IMR-90 (cell line): ENCODE results near the gene TBC1D22B. TPM values are rescaled to one million over a fixed set of nuclear protein-coding genes. Genes with fewer than 3 reads are reported as not detected.

Experiments
- ATAC-seq: fragments of 200-7000 bp; cut with Tn5 transposase; 2 replicates; pipeline ENCODE4 v1.9.1; 2020; ENCODE audit warnings: low read depth, mild to moderate bottlenecking, moderate library complexity
- BruUV-seq: library from RNA; stranded (reverse); fragments of 400-500 nt; replicated peaks from 2 replicates; lab custom pipeline; 2021; lab: Mats Ljungman, UMichigan
- CTCF ChIA-PET: fragments of 300-600 bp; formaldehyde crosslinking; extraction: SDS; loops from one replicate; lab custom pipeline; 2021; ENCODE audit warnings: antibody characterized with exemption; lab: Yijun Ruan, JAX
- POLR2A ChIA-PET: fragments of 300-600 bp; sonication (Branson Sonifier 250); formaldehyde crosslinking; loops from one replicate; lab custom pipeline; 2022; ENCODE audit warnings: antibody characterized with exemption; ENCODE audit not compliant: unreplicated experiment; lab: Charles Lee
- DNase-seq: peaks from one replicate; pipeline ENCODE4 v3.0.0; 2013
- H2AFZ ChIP-seq: replicated peaks from 2 replicates; pipeline ENCODE3; 2013; ENCODE audit warnings: low read length, mild to moderate bottlenecking; ENCODE audit not compliant: poor library complexity
- H2AK5ac ChIP-seq: 2 replicates; pipeline ENCODE4 v1.6.1; 2013; ENCODE audit warnings: low read depth, low read length, inconsistent platforms
- H2AK9ac ChIP-seq: replicated peaks from 2 replicates; pipeline ENCODE3; 2013; ENCODE audit warnings: mild to moderate bottlenecking, low read depth, low read length, moderate library complexity; ENCODE audit not compliant: poor library complexity
- H2BK120ac ChIP-seq: 2 replicates; pipeline ENCODE4 v1.6.1; 2013; ENCODE audit warnings: low read depth, low read length, inconsistent platforms
- H2BK15ac ChIP-seq: 3 replicates; pipeline ENCODE4 v1.6.1; 2013; ENCODE audit warnings: low read depth, low read length, inconsistent platforms
- H2BK20ac ChIP-seq: 2 replicates; pipeline ENCODE4 v1.6.1; 2013; ENCODE audit warnings: low read depth, mild to moderate bottlenecking, inconsistent platforms, low read length, moderate library complexity
- H2BK5ac ChIP-seq: 2 replicates; pipeline ENCODE4 v1.6.1; 2013; ENCODE audit warnings: mild to moderate bottlenecking, low read depth, low read length, inconsistent platforms; ENCODE audit not compliant: poor library complexity, severe bottlenecking
- H3K14ac ChIP-seq: replicated peaks from 2 replicates; pipeline ENCODE4 v1.6.1; 2013; ENCODE audit warnings: low read depth, low read length, inconsistent platforms
- H3K18ac ChIP-seq: 2 replicates; pipeline ENCODE4 v1.6.1; 2013; ENCODE audit warnings: low read depth, low read length, control low read depth
- H3K23ac ChIP-seq: 2 replicates; pipeline ENCODE4 v1.6.1; 2013; ENCODE audit warnings: low read depth, low read length, inconsistent platforms
- H3K27ac ChIP-seq: 2 replicates; pipeline ENCODE4 v1.5.1; 2013; ENCODE audit warnings: mild to moderate bottlenecking, control low read depth, low read length; ENCODE audit not compliant: insufficient read depth
- H3K27me3 ChIP-seq: 2 replicates; pipeline ENCODE4 v1.6.1; 2013; ENCODE audit warnings: low read length; ENCODE audit not compliant: control insufficient read depth, insufficient read depth
- H3K36me3 ChIP-seq: 2 replicates; pipeline ENCODE4 v1.6.1; 2013; ENCODE audit warnings: low read length, mixed read lengths; ENCODE audit not compliant: control insufficient read depth, insufficient read depth
- H3K4ac ChIP-seq: 2 replicates; pipeline ENCODE4 v1.6.1; 2013; ENCODE audit warnings: low read depth, low read length, inconsistent platforms
- H3K4me1 ChIP-seq: 2 replicates; pipeline ENCODE4 v1.6.1; 2013; ENCODE audit warnings: low read length, mixed read lengths; ENCODE audit not compliant: control insufficient read depth, insufficient read depth
- H3K4me2 ChIP-seq: 2 replicates; pipeline ENCODE4 v1.6.1; 2013; ENCODE audit warnings: low read depth, mild to moderate bottlenecking, control low read depth, low read length, moderate library complexity
- H3K4me3 ChIP-seq: 2 replicates; pipeline ENCODE4 v1.5.1; 2013; ENCODE audit warnings: low read depth, mild to moderate bottlenecking, control low read depth, low read length, moderate library complexity; ENCODE audit not compliant: insufficient read depth
- H3K56ac ChIP-seq: 2 replicates; pipeline ENCODE4 v1.6.1; 2013; ENCODE audit warnings: low read length, inconsistent platforms; ENCODE audit not compliant: insufficient read depth; ENCODE audit errors: extremely low read depth
- H3K79me1 ChIP-seq, 2 experiments: 2 replicates each; pipeline ENCODE4 v1.6.1; 2013; ENCODE audit warnings: low read length in 2 of 2, inconsistent platforms in 1 of 2, low read depth in 1 of 2
- H3K9ac ChIP-seq: 2 replicates; pipeline ENCODE4 v1.6.1; 2013; ENCODE audit warnings: low read depth, low read length, control low read depth
- H3K9me1 ChIP-seq: 2 replicates; pipeline ENCODE4 v1.6.1; 2013; ENCODE audit warnings: low read length, inconsistent platforms; ENCODE audit not compliant: insufficient read depth
- H3K9me3 ChIP-seq: 2 replicates; pipeline ENCODE4 v1.6.1; 2013; ENCODE audit warnings: low read length; ENCODE audit not compliant: control insufficient read depth, insufficient read depth
- H4K20me1 ChIP-seq: 2 replicates; pipeline ENCODE4 v1.6.1; 2013; ENCODE audit warnings: low read length, inconsistent platforms; ENCODE audit not compliant: insufficient read depth
- H4K5ac ChIP-seq: 2 replicates; pipeline ENCODE4 v1.6.1; 2013; ENCODE audit warnings: mild to moderate bottlenecking, low read depth, low read length, control low read depth
- H4K8ac ChIP-seq, 2 experiments: 2 replicates each; pipeline ENCODE4 v1.6.1; 2013; ENCODE audit warnings: low read depth in 2 of 2, low read length in 2 of 2, control low read depth in 1 of 2, inconsistent platforms in 1 of 2
- H4K91ac ChIP-seq: 2 replicates; pipeline ENCODE4 v1.6.1; 2013; ENCODE audit warnings: low read depth, low read length, inconsistent platforms; ENCODE audit not compliant: insufficient read depth
- CHD1 ChIP-seq: IDR thresholded peaks from 2 replicates; pipeline ENCODE4 v1.6.1; 2012; ENCODE audit warnings: low read depth, low read length, improper control_type of control experiment
- ELK1 ChIP-seq: fragments of 150-350 bp; IDR thresholded peaks from 2 replicates; pipeline ENCODE4 v1.6.1; 2016; ENCODE audit warnings: low read depth, mild to moderate bottlenecking, low read length, moderate library complexity, borderline replicate concordance
- NFE2L2 ChIP-seq: fragments of 150-350 bp; IDR thresholded peaks from 2 replicates; pipeline ENCODE4 v1.6.1; 2016; ENCODE audit warnings: low read depth, mild to moderate bottlenecking, low read length
- RFX5 ChIP-seq: IDR thresholded peaks from 2 replicates; pipeline ENCODE4 v1.8.0; 2012; ENCODE audit warnings: low read depth, mild to moderate bottlenecking, low read length, moderate library complexity
- WGBS, 2 experiments: methylation state at CpG; one replicate each; pipeline versions ENCODE4 v1.1.5 to v1.1.7; 2013; ENCODE audit warnings: missing lambda C conversion rate in 2 of 2; ENCODE audit not compliant: insufficient read length in 1 of 2; ENCODE audit errors: extremely low coverage in 2 of 2; 5-methylcytosine and 5-hydroxymethylcytosine counted together
- dilution Hi-C: fragments of 300-500 bp; cut with HindIII; formaldehyde crosslinking; loops from one replicate; pipeline ENCODE4 v1.14.3; 2018; ENCODE audit warnings: low sequenced_read_pairs; ENCODE audit not compliant: unreplicated experiment
- in situ Hi-C: fragments of 300-500 bp; cut with MboI; formaldehyde crosslinking; loops from 3 replicates; pipeline ENCODE4 v1.14.3; 2019; ENCODE audit warnings: low sequenced_read_pairs, inconsistent platforms, mixed read lengths
- intact Hi-C: fragments of 100-400 bp; cut with micrococcal nuclease; formaldehyde crosslinking; loops from 2 replicates; pipeline ENCODE4 v1.10.0; 2022
- polyA plus RNA-seq, 3 experiments: library from polyadenylated mRNA; depleted of rRNA; stranded (reverse); fragments of >200 nt; gene quantifications; 2 replicates each; pipeline ENCODE4 v1.2.3, GENCODE V29; 2012; ENCODE audit warnings: low replicate concordance in 1 of 3
- total RNA-seq: library from RNA; depleted of rRNA; stranded (reverse); fragments of >200 nt; gene quantifications from 2 replicates; pipeline ENCODE4 v1.2.3, GENCODE V29; 2012

The TBC1D22B gene
- total and polyA plus RNA-seq, 2 of the 4 experiments (the other 2 are of a cell fraction) = 6.6 to 7.5 TPM

GRCh38 chr6:37320646-37321045, 63.1 kb downstream of the TBC1D22B start:
- Histone ChIP-seq H3K14ac (no peak overlapping the region), H2BK15ac (no peak overlapping the region), H3K23ac (no peak overlapping the region), H3K4ac (no peak overlapping the region), H3K9ac (no peak overlapping the region), H3K79me1 (no peaks in the 10 kb centered on the region), H2BK120ac (no peak overlapping the region), H3K9me1 (peaks cover 16% of the 10 kb centered on the region), H3K27ac (no peak overlapping the region), H2AFZ (no peak overlapping the region), H4K91ac (no peak overlapping the region), H3K4me3 (no peak overlapping the region), H3K18ac (no peak overlapping the region), H2BK20ac (no peak overlapping the region), H3K27me3 (no peaks in the 10 kb centered on the region), H2BK5ac (no peak overlapping the region), H3K36me3 (peaks cover 43% of the 10 kb centered on the region), H3K4me1 (peaks cover 3% of the 10 kb centered on the region), H4K8ac (no peak overlapping the region), H3K56ac (no peak overlapping the region), H4K20me1 (peaks cover 4% of the 10 kb centered on the region; the same call in 1 of the 2 replicates), H3K4me2 (no peak overlapping the region), H2AK9ac (no peak overlapping the region), H3K9me3 (no peaks in the 10 kb centered on the region), H4K5ac (no peak overlapping the region), H2AK5ac (no peak overlapping the region)
- ATAC-seq (no peak), DNase-seq (no peak)
- in situ Hi-C loops (no loop called here), dilution Hi-C loops (no loop called here), intact Hi-C loops (no loop called here)
- POLR2A ChIA-PET = no interaction called here
- no TSS peak for BruUV-seq
- CTCF ChIA-PET = interaction anchor here (1.0 kb wide), 1 partner anchor 10 kb away, joined by 7 read pairs; no protein-coding TSS in a partner anchor
- WGBS, 2 experiments = 87% methylated on average over 3 of the region's 8 CpGs; no CpG with 5 or more reads in 1 of the 2 experiments
- TF ChIP-seq RFX5 (no peak), NFE2L2 (no peak), ELK1 (no peak), CHD1 (no peak)
